Glutamatergic neuron (in vitro differentiated cells): ENCODE data around the gene ITIH2. TPM values are rescaled to one million over a fixed set of nuclear protein-coding genes. Genes with fewer than 3 reads are reported as not detected.
"Not testable (repeated sequence)": the region's sequence is repeated elsewhere in the genome, so short reads cannot be mapped to it uniquely, and the experiment has no call there.

Experiments
- DNase-seq: peaks from one replicate; pipeline ENCODE4 v3.0.0; 2022
- H3K27ac Mint-ChIP-seq: one replicate; pipeline ENCODE4 v1.8.0; 2020; ENCODE audit warnings: mild to moderate bottlenecking, mixed read lengths, inconsistent platforms; ENCODE audit not compliant: unreplicated experiment
- H3K27me3 Mint-ChIP-seq: one replicate; pipeline ENCODE4 v1.8.0; 2020; ENCODE audit warnings: mild to moderate bottlenecking, moderate library complexity, mixed read lengths, inconsistent platforms; ENCODE audit not compliant: unreplicated experiment
- H3K36me3 Mint-ChIP-seq: one replicate; pipeline ENCODE4 v1.8.0; 2020; ENCODE audit warnings: mild to moderate bottlenecking, mixed read lengths, inconsistent platforms; ENCODE audit not compliant: unreplicated experiment
- H3K4me1 Mint-ChIP-seq: one replicate; pipeline ENCODE4 v1.8.0; 2020; ENCODE audit warnings: mild to moderate bottlenecking, low read depth, mixed read lengths, inconsistent platforms; ENCODE audit not compliant: unreplicated experiment
- H3K4me3 Mint-ChIP-seq: one replicate; pipeline ENCODE4 v1.8.0; 2020; ENCODE audit warnings: mild to moderate bottlenecking, mixed read lengths, inconsistent platforms; ENCODE audit not compliant: unreplicated experiment
- H3K9me3 Mint-ChIP-seq: one replicate; pipeline ENCODE4 v1.8.0; 2020; ENCODE audit warnings: mild to moderate bottlenecking, moderate library complexity, mixed read lengths, inconsistent platforms; ENCODE audit not compliant: unreplicated experiment
- total RNA-seq: library from RNA; stranded (reverse); fragmentation: NEBNext Ultra II Directional; extraction: Animal tissue kit (Norgen Biotek cat#: 25700); gene quantifications from one replicate; pipeline ENCODE4 v1.2.1, GENCODE V29; 2021; ENCODE audit not compliant: unreplicated experiment
- TF ChIP-seq, protein P1 (sequence below): fragments of 200-600 bp; sonication (generic); IDR thresholded peaks from one replicate; pipeline ENCODE4 v1.5.0; 2021; ENCODE audit not compliant: partially characterized antibody, unreplicated experiment

Gene ITIH2
- total RNA-seq, 1 donor from 2014 or later = not detected

DNA sequence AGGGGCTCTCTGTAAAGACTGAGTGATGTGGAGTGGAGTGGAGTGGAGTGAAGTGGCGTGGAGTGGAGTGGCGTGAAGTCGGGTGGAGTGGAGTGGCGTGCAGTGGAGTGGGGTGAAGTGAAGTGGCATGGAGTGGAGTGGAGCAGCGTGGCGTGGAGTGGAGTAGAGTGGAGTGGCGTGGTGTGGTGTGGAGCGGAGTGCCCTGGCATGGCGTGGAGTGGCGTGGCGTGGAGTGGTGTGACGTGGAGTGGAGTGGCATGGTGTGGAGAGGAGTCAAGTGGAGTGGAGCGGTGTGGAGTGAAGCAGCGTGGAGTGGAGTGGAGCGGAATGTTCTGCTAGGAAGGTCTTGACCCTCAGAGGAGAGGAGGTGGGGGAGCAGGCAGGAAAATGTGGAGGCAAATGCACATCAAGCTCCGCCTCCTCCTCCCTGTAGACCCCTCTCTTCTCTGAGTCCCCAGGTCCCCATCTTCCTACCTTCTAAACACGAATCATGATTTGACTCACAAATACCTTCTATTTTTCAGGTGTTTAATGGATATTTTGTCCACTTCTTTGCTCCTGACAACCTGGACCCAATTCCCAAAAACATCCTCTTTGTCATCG, 19.9 kb downstream of the ITIH2 start:
- no peaks in the 10 kb centered on the region for H3K36me3 Mint-ChIP-seq
- TF ChIP-seq, protein P1, sequence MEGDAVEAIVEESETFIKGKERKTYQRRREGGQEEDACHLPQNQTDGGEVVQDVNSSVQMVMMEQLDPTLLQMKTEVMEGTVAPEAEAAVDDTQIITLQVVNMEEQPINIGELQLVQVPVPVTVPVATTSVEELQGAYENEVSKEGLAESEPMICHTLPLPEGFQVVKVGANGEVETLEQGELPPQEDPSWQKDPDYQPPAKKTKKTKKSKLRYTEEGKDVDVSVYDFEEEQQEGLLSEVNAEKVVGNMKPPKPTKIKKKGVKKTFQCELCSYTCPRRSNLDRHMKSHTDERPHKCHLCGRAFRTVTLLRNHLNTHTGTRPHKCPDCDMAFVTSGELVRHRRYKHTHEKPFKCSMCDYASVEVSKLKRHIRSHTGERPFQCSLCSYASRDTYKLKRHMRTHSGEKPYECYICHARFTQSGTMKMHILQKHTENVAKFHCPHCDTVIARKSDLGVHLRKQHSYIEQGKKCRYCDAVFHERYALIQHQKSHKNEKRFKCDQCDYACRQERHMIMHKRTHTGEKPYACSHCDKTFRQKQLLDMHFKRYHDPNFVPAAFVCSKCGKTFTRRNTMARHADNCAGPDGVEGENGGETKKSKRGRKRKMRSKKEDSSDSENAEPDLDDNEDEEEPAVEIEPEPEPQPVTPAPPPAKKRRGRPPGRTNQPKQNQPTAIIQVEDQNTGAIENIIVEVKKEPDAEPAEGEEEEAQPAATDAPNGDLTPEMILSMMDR = no peak
- H3K27ac Mint-ChIP-seq = no peak overlapping the region
- H3K9me3 Mint-ChIP-seq = peaks cover 2% of the 10 kb centered on the region
- DNase-seq = no peak
- H3K4me3 Mint-ChIP-seq = no peak overlapping the region
- peaks cover 11% of the 10 kb centered on the region for H3K4me1 Mint-ChIP-seq
- peaks cover 2% of the 10 kb centered on the region for H3K27me3 Mint-ChIP-seq

DNA sequence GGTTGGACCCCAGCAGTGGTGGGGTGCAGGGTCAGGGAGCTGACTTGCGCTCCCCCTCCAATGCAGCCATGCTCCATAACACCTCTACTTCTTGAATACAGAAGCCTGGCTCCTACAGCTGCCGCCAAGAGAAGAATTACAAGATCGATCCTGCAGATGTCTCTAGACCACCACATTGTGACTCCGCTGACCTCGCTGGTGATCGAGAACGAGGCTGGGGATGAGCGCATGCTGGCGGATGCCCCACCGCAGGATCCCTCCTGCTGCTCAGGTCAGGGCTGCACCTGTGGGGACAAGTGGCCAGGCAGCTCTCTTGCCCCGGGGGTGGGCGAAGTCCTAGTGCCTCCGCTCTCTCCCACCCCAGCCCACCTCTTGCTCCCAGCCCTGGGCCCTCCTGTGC, 31.7 kb downstream of the ITIH2 start:
- peaks cover 2% of the 10 kb centered on the region for H3K27me3 Mint-ChIP-seq
- H3K9me3 Mint-ChIP-seq = no peaks in the 10 kb centered on the region
- H3K27ac Mint-ChIP-seq = no peak overlapping the region
- TF ChIP-seq, protein P1 = no peak
- no peaks in the 10 kb centered on the region for H3K4me1 Mint-ChIP-seq
- no peak for DNase-seq
- no peaks in the 10 kb centered on the region for H3K36me3 Mint-ChIP-seq
- no peak overlapping the region for H3K4me3 Mint-ChIP-seq

DNA sequence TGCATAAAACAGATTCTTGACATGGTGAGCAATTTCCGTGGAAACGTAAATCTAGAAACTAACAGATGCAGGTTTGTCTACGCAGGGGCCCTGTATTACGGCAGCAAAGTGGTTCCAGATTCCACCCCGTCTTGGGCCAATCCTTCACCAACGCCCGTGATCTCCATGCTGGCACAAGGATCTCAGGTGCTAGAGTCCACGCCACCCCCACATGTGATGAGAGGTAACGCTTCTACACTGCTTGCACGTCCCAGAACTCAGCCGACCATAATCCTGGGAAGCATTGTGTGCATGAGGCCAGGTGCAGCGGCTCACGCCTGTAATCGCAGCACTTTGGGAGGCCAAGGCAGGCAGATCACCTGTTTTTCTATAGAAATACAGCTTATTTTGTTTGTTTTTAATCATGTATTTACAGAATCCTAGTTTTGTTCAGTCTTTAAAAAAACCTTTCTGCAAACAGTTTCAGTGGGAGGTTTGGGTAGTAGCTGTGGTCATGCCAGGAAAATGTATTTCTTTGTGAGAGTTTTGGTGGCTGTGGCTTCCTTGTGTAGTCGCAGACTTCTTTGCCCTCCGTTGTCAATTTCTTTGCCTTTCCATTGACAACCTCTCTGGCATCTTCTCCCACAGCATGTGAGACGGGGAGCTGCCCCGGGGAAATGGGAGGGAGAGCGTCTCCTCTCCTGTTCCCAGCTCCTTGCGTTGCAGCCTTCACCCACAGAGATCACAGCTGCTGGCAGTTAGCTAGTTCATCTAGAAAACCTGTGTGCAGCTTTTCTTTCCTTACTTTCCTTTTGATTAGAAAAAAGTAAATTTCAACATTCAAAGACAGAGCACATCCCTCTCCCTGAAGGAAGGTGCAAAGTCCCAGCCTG, 35.7 kb downstream of the ITIH2 start:
- no peak for DNase-seq
- no peaks in the 10 kb centered on the region for H3K36me3 Mint-ChIP-seq
- no peak overlapping the region for H3K27ac Mint-ChIP-seq
- H3K9me3 Mint-ChIP-seq = peaks cover 2% of the 10 kb centered on the region
- no peak overlapping the region for H3K4me3 Mint-ChIP-seq
- no peaks in the 10 kb centered on the region for H3K27me3 Mint-ChIP-seq
- H3K4me1 Mint-ChIP-seq = no peaks in the 10 kb centered on the region
- TF ChIP-seq, protein P1 = no peak

DNA sequence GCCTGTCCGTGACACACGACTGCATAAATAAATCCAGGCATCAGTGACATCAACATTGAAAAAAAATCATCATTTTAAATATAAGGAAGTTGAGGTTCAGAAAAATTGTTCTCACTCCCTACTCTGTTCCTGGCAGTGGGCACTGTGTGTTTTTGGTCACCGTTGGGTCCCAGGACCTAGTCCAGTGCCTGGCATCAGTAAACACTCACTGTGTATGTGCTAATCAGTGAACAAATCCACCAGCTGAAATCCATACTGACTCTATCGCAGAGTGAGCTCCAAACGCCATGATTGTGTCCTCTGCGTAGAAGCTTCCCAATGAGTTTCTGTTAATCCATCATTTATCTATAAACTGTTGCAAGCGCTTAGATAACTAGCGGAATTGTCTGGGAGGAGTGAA, 41.2 kb downstream of the ITIH2 start:
- TF ChIP-seq, protein P1 = no peak
- H3K27me3 Mint-ChIP-seq = no peaks in the 10 kb centered on the region
- no peaks in the 10 kb centered on the region for H3K4me1 Mint-ChIP-seq
- no peak overlapping the region for H3K27ac Mint-ChIP-seq
- no peak for DNase-seq
- H3K9me3 Mint-ChIP-seq = peaks cover 2% of the 10 kb centered on the region
- H3K4me3 Mint-ChIP-seq = no peak overlapping the region
- no peaks in the 10 kb centered on the region for H3K36me3 Mint-ChIP-seq

DNA sequence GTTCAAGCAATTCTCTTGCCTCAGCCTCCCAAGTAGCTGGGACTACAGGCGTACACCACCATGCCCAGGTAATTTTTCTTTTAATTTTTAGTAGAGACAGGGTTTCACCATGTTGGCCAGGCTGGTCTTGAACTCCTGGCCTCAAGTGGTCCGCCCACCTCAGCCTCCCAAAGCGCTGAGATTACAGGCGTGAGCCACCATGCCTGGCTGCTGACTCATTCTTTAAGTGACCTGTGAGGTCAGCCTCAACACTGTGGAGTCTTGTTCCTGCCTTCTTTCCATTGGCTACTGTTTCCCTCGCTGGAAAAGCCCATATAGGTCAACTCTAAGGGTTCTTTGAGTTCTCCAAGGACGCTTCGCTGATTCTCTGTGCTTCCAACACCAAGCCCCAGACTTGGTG, 45.5 kb downstream of the ITIH2 start:
- H3K27ac Mint-ChIP-seq, H3K27me3 Mint-ChIP-seq: not testable (repeated sequence)

More for the DNA sequence above, 45.5 kb downstream of the ITIH2 start:
- DNase-seq, H3K36me3 Mint-ChIP-seq, H3K4me3 Mint-ChIP-seq, H3K4me1 Mint-ChIP-seq, H3K9me3 Mint-ChIP-seq: not testable (repeated sequence)
